ENCODE results near the gene MDM2. TPM values are rescaled to one million over a fixed set of nuclear protein-coding genes. Genes with fewer than 3 reads are reported as not detected.

Gene MDM2
- total and polyA plus RNA-seq, 4 donors: 24.9 to 155 (median 108) TPM

DNA sequence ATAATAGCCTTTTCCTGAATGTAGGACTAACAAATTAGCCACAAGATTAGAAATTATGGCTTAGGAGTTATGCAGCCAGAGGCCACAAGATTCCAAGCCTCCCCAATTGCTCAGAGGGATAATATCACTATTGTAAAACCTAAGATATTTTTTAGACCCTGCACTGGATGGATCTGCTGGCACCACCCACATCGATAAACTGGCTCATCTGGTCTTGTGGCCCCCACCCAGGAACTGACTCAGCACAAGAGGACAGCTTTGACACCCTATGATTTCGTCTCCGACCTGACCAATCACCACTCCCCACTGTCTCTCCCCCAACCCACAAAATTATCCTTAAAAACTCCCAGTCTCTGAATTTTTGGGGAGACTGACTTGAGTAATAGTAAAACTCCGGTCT is 70.3 kb downstream of the MDM2 start:
- no peak overlapping the region for H3K4me3 ChIP-seq
- H3K4me1 ChIP-seq (ENCODE audit: control insufficient read depth in 5 of 5, insufficient read depth in 5 of 5, low read length in 5 of 5): no peaks in the 10 kb centered on the region
- TF ChIP-seq CTCF (IDR thresholded peaks at IDR 0.05; ENCODE audit: control extremely low read depth, extremely low read depth): no peak
- DNase-seq (no peak), ATAC-seq (ENCODE audit: insufficient read depth, low FRiP score) (no peak)
- H3K36me3 ChIP-seq (ENCODE audit: control insufficient read depth in 4 of 4, insufficient read depth in 4 of 4, low read length in 4 of 4): peaks cover 0 to 3% (median under 1%) of the 10 kb centered on the region in 4 donors
- 92 to 94% methylated on average over 4 of the region's 4 CpGs for WGBS, 2 donors
- H3K9me3 ChIP-seq (ENCODE audit: control insufficient read depth in 4 of 4, insufficient read depth in 3 of 4, low read length in 3 of 4): no peaks in the 10 kb centered on the region
- no peaks in the 10 kb centered on the region for H3K27me3 ChIP-seq (ENCODE audit: control insufficient read depth in 3 of 3, insufficient read depth in 3 of 3, low read length in 2 of 3)
- H3K27ac ChIP-seq (ENCODE audit: low read depth in 1 of 2, low read length in 1 of 2): no peak overlapping the region
- H3K9ac ChIP-seq (ENCODE audit: insufficient read depth in 1 of 2, low read length in 2 of 2): no peak overlapping the region

GRCh38 chr12:68878846-68879245 is 70.9 kb downstream of the MDM2 start:
- 98 to 99% methylated on average over 4 of the region's 4 CpGs for WGBS, 2 donors
- DNase-seq: no peak
- H3K9me3 ChIP-seq (ENCODE audit: control insufficient read depth in 4 of 4, insufficient read depth in 3 of 4, low read length in 3 of 4): no peaks in the 10 kb centered on the region

GRCh38 chr12:68880660-68881325 is 72.8 kb downstream of the MDM2 start:
- Histone ChIP-seq H3K27ac (ENCODE audit: low read depth in 1 of 2, low read length in 1 of 2) (no peak overlapping the region), H3K4me3 (no peak overlapping the region), H3K27me3 (ENCODE audit: control insufficient read depth in 3 of 3, insufficient read depth in 3 of 3, low read length in 2 of 3) (no peaks in the 10 kb centered on the region), H3K4me1 (ENCODE audit: control insufficient read depth in 5 of 5, insufficient read depth in 5 of 5, low read length in 5 of 5) (no peaks in the 10 kb centered on the region), H3K36me3 (ENCODE audit: control insufficient read depth in 4 of 4, insufficient read depth in 4 of 4, low read length in 4 of 4) (peaks cover 0 to 6% (median under 1%) of the 10 kb centered on the region in 4 donors), H3K9ac (ENCODE audit: insufficient read depth in 1 of 2, low read length in 2 of 2) (no peak overlapping the region), H3K9me3 (ENCODE audit: control insufficient read depth in 4 of 4, insufficient read depth in 3 of 4, low read length in 3 of 4) (no peaks in the 10 kb centered on the region)
- 87 to 89% methylated on average over 5 of the region's 5 CpGs for WGBS, 2 donors
- no peak for ATAC-seq (ENCODE audit: insufficient read depth, low FRiP score)
- no peak for DNase-seq
- no peak for TF ChIP-seq CTCF (IDR thresholded peaks at IDR 0.05; ENCODE audit: control extremely low read depth, extremely low read depth)

More at GRCh38 chr12:68878846-68879245, 70.9 kb downstream of the MDM2 start:
- H3K4me3 ChIP-seq: no peak overlapping the region
- TF ChIP-seq CTCF (IDR thresholded peaks at IDR 0.05; ENCODE audit: control extremely low read depth, extremely low read depth): no peak
- no peaks in the 10 kb centered on the region for H3K27me3 ChIP-seq (ENCODE audit: control insufficient read depth in 3 of 3, insufficient read depth in 3 of 3, low read length in 2 of 3)
- no peak overlapping the region for H3K27ac ChIP-seq (ENCODE audit: low read depth in 1 of 2, low read length in 1 of 2)
- peaks cover 0 to 3% (median under 1%) of the 10 kb centered on the region in 4 donors for H3K36me3 ChIP-seq (ENCODE audit: control insufficient read depth in 4 of 4, insufficient read depth in 4 of 4, low read length in 4 of 4)
- H3K4me1 ChIP-seq (ENCODE audit: control insufficient read depth in 5 of 5, insufficient read depth in 5 of 5, low read length in 5 of 5): no peaks in the 10 kb centered on the region
- H3K9ac ChIP-seq (ENCODE audit: insufficient read depth in 1 of 2, low read length in 2 of 2): no peak overlapping the region
- ATAC-seq (ENCODE audit: insufficient read depth, low FRiP score): no peak
